G401.6 (cell line): ENCODE data around the gene MAPK4.
"Not testable (repeated sequence)": the region's sequence is repeated elsewhere in the genome, so short reads cannot be mapped to it uniquely, and the experiment has no call there.

Source experiments
- FAIRE-seq: peaks from 2 replicates; lab custom pipeline; 2012; peaks lifted over from hg19 to GRCh38; lab: Jason Lieb, UNC

MAPK4 gene

DNA sequence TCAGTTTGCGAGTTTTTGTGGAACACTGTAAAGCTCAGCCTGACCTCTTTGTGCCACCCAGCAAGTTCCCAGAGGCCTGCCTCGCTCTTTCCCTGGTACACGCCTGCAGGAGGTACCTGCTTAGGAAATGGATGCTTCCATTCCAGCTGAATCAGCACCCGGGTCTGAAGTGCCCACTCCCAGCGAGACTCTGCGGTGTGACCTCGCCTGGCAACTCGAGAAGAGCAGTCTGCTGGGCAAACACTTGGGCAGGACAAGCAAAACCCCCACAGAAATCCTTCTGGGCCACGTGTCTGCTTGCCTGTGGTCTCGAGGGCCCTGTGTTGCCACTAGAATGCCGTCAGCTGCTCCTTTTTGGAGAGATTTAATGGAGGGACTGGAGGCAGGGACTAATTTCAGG is 127.6 kb downstream of the MAPK4 start:
- FAIRE-seq, result no peak

DNA sequence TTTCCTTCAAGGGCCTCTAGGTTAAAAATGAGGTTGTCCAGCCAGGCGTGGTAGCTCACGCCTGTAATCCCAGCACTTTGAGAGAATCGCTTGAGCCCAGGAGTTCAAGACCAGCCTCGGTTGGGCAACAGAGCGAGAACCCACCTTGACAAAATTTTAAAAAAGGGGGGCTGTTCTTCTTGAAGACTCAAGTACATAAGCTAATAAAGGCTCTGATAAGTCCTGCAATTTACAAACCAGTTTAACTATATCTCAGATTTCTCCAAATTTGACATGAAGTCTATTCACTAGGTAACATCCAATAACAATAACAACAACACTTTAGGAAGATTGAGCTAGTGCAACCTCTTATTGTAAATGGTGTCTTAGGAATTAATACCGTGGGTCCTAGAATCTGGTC is 129.7 kb downstream of the MAPK4 start:
- no peak for FAIRE-seq

DNA sequence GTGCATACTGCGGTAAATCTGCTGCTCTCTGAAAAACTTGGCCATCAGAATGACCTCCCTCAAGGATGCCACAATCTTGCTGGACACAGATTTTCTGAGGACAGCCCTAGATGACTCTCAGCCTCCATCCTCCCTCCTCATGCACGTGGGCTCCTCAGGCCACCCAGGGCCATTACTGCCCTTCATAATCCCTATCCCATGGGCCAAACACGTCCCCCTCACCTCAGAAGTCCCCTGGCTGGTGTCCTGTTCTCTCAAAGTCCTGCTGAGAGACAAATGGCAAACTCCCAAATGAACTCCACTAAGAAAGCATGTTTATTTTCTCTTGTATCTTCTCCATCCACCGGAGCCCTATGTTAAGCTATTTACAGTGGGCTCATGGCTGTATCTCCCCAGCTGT is 134.3 kb downstream of the MAPK4 start:
- no peak for FAIRE-seq

DNA sequence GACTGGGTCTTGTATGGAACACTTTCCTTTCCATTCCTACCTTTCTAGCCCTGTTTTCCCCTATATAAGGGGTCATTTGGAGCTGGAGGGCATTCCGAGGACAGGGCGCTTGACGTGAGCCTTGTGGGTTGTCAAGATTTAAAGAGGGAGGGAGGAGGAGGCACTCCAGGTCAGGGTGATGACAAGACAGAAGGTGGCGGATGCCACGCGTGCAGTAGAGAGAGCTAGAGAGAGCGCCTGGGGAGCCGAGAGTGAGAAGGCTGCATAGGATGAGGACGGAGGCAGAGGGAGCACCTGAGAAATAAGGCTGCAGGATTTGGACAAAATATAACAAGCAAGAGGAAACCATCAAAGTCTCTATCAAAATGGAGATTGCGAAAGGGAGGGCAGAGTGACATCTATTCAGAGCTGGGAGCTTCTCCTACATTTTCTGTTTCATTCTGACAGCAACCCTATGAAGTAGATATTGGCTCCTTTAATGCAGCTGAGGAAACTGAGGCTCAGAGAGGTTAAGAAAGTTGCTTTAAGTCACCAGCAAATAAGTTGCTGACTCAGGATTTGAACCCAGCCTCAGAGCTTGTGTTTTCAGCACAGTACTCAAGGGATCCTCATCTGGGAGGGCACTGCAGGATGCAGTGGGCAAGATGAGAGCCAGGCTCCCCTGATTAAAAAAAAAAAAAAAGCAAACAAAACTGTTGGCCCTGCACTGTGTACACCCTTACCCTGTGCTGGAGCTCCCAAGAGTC is 135.7 kb downstream of the MAPK4 start:
- FAIRE-seq, result no peak

DNA sequence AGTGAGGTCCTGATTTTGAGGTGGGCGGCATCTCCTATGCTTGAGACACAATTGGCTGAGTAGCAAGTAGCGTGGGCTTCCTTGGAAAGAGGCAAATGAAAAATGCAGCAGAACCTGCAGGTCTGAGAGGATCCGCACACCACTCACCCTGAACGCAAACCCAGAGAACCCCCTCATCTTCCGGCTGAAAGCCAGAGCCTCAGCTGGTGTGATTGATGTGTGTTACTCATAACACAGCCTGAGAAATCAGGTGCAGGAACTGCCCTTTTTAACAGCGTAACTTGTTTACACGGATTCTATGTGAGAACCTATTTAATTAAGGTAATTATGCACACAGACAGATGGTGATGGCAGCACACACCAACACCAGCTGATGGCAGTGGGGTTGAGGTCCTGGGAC is 136.5 kb downstream of the MAPK4 start:
- no peak for FAIRE-seq

DNA sequence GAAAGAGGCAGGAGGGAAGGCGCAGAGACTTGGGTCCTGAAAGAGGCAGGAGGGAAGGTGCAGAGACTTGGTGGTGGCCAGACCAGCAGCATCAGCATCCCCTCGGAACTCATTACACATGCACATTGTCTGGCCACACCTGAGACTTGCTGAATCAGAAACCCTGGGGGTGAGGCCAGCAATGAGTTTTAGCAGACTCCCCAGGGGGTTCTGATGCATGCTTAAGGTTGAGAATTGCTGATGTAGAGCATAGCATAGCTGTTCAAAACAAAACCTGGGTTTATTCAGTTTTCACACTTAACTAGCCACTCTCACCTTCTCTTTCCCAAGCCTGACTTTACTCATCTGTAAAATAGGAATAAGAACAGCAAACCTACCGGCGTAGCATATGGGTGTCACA is 137.0 kb downstream of the MAPK4 start:
- FAIRE-seq, result no peak

DNA sequence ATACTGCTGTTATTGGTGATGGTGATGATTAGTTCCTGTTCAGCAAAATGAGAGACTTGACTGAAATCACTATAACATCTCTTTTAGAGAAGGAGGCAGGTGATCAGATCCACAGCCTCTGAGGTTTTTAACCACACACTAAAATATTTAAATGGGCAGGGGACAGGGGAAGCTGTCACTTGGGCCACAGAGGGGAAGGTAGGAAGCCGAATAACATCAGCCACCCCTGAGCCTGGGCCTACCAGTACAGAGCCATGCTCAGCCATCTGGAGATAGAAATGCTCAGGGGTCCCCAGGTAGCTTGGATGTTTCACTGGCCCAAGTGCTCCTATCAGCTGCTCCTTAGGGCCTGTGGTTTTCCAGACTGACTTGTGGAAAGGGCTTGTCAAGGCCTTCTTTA is 137.6 kb downstream of the MAPK4 start:
- no peak for FAIRE-seq

DNA sequence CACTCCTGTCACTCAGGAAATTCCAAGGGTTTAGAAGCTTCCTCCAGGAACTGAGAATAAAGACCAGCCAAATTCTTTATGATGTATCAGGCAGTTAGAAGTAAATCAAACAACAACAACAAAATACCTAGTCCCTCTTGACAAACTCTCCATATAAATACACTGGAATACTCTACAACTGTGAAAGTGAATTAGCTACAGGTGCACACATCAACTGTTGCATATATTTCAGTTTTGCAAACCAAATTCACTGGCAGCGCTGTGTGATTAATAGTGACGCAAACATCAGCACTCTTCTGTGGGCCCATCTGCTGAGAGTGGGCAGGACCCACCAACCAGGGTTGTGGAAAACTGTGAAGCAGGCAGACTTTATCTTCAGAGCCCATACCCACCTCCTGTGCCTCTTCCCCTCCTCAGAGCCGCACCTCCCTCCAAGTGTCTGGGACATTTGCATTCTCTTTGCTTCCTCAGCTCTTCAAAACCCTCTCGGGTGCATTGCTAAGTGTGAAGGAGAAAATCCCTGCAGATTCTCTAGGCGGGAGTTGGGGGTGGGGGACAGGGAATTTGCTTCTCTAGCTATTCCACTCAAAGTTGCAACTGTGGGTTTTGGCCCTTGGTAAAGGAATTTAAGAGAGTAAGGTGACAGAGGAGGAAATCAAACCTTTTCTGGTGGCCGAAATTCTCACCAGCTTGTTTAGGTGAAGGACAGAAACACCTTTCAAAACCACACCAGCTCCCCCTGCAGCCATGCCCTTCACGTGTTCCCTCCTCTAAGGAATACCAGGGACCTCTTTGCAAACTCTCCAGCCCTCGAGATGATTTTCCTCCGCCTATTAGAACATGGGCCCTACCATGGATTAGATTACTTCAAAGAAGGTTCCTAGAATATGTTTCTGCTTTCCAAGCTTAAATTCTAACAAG is 140.6 kb downstream of the MAPK4 start:
- FAIRE-seq, result no peak

DNA sequence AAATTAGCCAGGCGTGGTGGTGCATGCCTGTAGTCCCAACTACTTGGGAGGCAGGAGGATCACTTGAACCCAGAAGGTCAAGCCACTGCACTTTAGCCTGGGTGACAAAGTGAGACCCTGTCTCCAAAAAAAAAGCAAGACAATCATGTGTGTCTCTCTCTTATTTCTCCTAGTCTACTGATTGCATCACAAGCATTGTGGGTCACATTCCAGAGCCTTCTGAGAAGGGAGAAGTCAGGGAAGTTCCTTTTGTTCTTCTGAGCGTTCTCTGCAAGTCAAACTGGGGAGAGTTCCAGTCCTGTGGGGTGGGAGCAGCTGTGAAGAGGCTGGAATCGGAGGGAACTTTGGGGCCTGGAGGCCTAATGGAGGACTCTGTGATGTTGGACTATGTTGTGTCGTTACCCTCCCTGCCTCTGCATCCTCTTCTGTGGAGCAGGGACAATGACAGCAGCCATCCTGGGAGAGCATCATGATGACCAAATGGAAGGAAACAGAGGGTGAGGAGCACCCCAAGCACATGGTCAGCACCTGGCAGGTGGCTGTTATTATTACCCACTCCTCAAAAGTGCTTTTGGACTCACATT is 144.6 kb downstream of the MAPK4 start:
- no peak for FAIRE-seq

DNA sequence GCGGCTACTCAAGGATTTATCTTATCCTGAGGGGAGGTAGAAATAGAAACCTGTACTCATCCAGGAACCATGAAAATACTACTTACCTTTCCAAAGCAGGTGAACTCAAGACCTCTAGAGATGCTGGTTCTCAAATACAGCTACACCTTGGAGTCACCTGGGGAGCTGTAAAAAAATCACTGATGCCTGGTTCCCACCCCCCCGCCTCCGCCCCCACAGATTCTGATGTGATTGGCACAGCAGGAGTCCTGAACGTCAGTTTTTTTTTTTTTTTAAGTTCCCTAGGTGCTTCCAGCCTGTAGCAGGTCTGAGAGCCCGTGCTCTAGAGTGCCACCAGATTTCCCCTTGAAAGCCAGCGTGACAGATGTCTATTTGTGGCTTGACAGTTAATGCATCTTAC is 146.3 kb downstream of the MAPK4 start:
- no peak for FAIRE-seq

DNA sequence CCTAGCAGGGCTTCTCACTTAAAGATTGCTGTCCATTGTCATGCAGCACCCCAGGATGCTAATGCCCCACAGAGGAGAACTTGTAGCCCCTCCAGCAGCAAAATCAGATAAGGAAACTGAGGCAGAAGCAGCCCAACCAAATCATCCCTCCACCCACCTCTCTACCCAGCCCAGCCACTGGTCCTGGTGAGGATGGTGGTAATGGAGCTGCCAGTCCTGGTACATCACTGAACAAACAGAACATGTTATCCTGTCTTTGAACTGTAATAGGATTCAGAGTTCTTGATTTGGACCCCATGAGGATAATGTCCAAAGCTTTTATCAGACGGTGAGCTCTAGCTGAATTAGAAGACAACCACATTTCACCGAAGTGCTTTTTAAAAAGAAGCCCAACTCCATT is 146.8 kb downstream of the MAPK4 start:
- FAIRE-seq, result no peak

DNA sequence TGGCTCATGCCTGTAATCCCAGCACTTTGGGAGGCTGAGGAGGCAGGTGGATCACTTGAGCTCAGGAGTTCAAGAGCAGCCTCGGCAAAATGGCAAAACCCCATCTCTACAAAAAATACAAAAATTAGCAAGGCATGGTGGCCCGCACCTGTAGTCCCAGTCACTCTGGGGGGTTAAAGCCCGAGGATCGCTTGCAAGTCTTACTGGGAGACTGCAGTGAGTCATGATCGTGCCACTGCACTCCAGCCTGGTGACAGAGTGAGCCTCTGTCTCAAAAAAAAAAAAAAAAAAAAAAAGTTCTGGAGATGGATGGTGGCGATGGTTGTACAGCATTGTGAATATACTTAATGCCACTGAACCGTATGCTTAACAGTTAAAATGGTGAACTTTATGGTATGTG is 147.4 kb downstream of the MAPK4 start:
- FAIRE-seq, result not testable (repeated sequence)

DNA sequence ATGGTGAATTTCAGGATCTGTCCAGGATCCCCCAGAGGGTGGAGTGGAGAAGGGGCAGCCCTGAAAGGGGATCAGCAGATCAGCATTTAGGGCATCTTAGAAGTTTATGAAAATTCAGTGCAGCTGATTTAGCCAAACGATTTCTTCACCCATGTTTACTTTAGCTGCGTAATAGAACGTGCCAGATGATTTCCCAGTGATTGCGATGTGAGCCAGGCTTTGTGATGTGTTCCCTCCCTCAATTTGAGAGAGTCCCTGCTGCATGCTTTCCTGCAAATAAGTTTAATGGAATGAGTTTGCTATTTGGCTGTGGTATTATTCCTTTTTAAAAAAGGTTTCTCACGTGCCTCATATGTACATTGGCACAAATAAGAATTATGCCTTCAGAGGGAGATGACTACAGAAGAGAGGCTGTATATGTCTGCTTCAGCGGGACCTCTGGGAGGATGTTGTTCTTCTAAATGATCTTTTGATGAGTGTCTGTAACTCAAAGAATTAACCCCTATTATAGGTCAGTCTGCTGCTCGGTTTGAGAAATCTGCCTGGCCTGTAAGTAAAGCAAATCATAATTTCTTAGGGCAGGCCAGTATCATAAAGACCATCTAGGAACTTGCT is 148.1 kb downstream of the MAPK4 start:
- FAIRE-seq, result no peak

DNA sequence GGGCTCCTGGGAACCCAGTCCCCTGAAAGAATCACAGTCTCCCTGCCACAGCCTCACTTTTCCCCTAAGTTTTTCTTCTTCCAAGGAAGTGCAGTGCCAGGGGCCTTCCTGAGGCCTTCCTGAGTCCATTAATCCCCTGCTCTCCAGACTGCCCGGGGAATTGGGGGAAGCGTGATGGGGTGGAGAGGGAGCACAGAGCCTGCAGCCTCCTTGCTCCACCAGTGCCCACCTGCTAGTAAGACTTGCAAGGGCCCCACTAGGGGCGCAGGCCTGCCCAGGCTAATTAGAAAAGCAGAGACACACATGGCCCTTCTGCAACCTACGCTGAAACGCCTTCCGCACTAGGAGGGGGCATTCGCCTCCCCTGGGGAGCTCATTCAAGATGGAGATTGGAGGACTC is 149.3 kb downstream of the MAPK4 start:
- no peak for FAIRE-seq

DNA sequence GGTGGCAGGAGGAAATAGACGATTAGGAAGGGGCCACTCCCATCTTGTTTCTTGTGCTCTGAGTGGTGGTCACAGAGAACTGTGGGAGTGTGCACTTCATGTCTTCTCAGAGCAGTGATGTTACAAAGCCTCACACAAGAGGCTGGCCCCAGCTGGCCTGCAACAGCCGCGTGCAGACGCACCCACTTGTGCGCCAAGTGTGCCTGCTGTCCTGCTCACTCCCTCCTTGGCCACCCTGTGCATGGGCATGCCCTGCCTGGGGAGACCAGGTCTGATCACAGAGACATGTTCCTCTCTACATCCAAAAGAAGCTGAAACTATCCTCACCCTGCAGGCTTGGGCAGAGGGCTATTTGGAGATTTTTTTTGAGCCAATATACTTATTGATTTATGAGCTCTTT is 151.5 kb downstream of the MAPK4 start:
- FAIRE-seq, result no peak

DNA sequence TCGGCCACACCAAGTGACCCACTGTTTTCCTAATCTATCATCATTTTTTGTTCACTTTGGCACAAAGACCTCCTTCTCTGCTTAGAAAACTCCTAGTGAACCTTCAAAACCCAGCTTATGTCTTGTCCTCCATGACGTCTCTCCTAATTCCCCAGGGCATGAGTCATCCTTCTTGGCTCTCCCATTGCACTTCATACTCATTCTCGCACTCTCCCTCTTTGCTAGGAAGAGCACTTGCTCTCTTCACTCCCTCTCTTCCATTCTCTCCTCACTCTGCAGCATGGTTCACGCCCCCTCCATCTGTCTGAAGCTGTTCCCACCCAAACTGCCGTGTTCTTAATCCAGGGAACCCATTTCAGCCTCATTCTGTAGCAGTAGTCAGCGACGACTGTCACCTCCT is 156.0 kb downstream of the MAPK4 start:
- no peak for FAIRE-seq

DNA sequence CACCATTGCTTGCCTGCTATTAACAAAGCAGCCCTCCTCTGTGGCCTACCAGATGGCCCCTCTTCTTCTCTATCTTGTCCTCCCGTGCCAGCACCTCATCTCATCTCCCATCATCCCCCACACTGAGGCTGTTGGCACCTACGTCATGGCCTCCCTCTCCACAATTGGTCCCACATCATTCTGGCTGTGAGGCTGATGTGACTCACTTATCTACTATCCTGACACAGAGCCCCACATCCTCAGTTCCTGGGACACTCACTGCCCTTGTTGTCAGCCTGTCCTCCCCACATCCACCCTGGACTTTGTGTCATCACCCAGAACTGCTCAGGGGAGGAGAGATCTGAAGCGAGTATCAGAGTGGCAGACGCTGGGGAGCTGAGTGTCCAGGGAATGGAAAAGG is 157.0 kb downstream of the MAPK4 start:
- FAIRE-seq, result no peak

DNA sequence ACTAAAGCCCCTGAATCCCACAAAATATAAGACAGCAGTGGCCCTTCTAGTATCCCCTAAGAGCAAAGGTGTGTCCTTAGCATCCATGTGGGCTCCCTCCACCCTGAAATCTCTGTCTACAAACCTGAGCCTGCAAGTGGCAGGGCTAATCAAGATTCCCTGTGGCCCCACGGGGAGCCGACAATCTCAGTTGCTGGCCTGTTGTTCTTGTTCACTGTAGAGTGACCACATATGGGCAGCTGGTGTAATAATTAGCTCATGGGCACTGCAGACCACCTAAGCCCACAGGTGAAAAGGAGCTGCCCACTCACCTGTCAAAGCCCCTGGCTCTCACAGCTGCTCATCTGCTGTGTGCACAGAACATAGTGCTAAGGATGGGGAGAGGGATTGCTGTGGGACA is 157.7 kb downstream of the MAPK4 start:
- no peak for FAIRE-seq

DNA sequence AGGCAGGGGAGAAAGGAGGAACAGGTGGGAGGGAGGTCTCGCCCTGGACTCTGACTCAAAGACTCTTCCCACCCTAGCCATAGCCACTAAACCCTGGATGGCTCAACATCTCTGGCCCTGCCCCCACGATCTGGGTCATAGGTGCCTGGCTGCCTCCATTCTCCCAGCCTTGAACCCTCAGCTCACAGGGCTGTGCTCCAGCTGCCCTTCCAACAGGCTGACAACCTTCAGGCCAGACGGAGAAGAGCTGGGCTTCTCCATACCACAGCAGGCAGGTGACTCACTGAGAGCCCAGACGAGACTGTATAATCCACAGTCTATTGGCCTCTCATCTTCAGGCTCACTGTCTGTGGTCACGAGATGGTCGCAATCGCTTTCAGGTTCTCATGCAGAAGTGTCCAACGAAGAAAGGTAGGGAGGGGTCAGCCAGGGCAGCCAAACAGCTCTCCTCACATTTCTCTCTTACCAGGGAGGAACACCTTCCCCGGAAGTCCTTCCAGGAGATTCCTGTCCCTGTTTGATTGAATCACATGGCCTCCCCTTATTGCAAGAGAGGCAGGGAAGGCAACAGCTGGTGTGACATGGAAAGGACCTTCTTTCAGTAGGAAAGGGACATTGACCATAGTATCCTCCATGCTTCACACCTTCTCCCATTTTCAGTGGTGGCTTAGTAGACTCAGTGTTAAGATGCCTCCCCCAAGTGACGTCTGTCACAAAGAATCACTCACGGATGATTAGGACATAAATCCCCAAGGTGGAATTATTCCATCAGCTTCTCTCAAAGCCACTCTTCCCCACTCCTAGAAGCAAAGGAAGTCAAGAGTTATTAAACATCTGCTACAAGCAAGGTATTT is 159.8 kb downstream of the MAPK4 start:
- FAIRE-seq, result no peak

DNA sequence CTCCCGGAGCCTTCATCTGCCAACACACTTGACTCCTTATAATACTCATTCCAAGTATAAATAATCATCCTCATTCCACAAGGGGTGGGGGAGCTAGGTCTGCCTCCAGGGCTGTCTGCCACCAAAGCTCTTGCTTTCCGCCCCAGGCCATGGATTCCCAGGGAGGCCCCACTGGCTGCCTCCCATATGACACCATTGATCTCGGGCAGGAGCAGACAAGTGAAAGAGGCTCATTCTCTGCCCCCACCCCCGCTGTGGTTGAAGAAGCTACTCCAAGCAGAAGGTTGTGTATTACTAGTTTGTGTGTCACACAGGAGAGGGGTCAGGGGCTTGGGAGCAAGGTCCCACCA is 160.4 kb downstream of the MAPK4 start:
- FAIRE-seq, result no peak

DNA sequence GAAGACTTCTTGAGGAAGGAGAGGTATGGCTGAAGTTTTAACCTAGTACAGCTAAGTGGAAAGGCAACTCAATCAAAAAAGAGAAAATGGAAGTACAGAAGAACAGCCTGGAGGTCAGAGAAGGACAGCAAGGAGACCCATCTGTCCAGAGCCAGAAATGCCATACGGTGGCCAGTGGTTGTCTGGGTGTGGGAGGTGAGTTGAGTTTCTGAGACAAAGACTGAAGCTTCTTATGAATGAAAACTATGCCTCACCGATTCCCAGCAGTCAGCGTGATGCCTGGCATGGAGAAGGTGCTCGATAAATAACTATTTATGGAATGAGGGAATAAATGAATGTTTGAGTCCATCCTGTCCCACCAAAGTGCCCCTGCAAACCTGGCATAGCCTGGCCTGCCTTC is 161.1 kb downstream of the MAPK4 start:
- no peak for FAIRE-seq
